HUES6 (cell line): ENCODE data around the gene PTPA.
"Not testable (repeated sequence)": the region's sequence is repeated elsewhere in the genome, so short reads cannot be mapped to it uniquely, and the experiment has no call there.

ENCODE experiments used
- H3K27ac ChIP-seq: 2 replicates; pipeline ENCODE4 v1.7.0; 2013; ENCODE audit warnings: low read depth, mild to moderate bottlenecking, low read length, inconsistent platforms
- H3K27me3 ChIP-seq: 2 replicates; pipeline ENCODE4 v1.6.1; 2013; ENCODE audit warnings: low read length; ENCODE audit not compliant: control insufficient read depth, insufficient read depth
- H3K36me3 ChIP-seq: 2 replicates; pipeline ENCODE4 v1.6.1; 2013; ENCODE audit warnings: low read length; ENCODE audit not compliant: control insufficient read depth, insufficient read depth
- H3K4me1 ChIP-seq: 2 replicates; pipeline ENCODE4 v1.6.1; 2013; ENCODE audit warnings: low read length; ENCODE audit not compliant: control insufficient read depth, insufficient read depth
- H3K4me3 ChIP-seq: 2 replicates; pipeline ENCODE4 v1.5.1; 2013; ENCODE audit warnings: low read depth, low read length
- H3K9ac ChIP-seq: one replicate; pipeline ENCODE4 v1.6.1; 2013; ENCODE audit warnings: mild to moderate bottlenecking, low read length
- H3K9me3 ChIP-seq: 2 replicates; pipeline ENCODE4 v1.6.1; 2013; ENCODE audit warnings: low read depth, low read length; ENCODE audit not compliant: control insufficient read depth, insufficient read depth

Gene PTPA

GRCh38 chr9:129163198-129163670 lies 52.0 kb downstream of the PTPA start:
- H3K4me1 ChIP-seq, result peaks cover 27% of the 10 kb centered on the region
- not testable (repeated sequence) for H3K27ac ChIP-seq, H3K27me3 ChIP-seq, H3K36me3 ChIP-seq, H3K4me3 ChIP-seq, H3K9ac ChIP-seq, H3K9me3 ChIP-seq

GRCh38 chr9:129163753-129164152 lies 52.5 kb downstream of the PTPA start:
- peaks cover 31% of the 10 kb centered on the region for H3K4me1 ChIP-seq
- H3K27me3 ChIP-seq, result no peaks in the 10 kb centered on the region
- no peak overlapping the region for H3K27ac ChIP-seq
- no peaks in the 10 kb centered on the region for H3K36me3 ChIP-seq
- H3K9me3 ChIP-seq, result no peaks in the 10 kb centered on the region
- H3K4me3 ChIP-seq, result no peak overlapping the region
- H3K9ac ChIP-seq, result no peak overlapping the region

- no peak overlapping the region for H3K9ac ChIP-seq
- H3K4me3 ChIP-seq, result no peak overlapping the region
- H3K27ac ChIP-seq, result no peak overlapping the region
- no peaks in the 10 kb centered on the region for H3K9me3 ChIP-seq
- H3K36me3 ChIP-seq, result no peaks in the 10 kb centered on the region
- peaks cover 31% of the 10 kb centered on the region for H3K4me1 ChIP-seq
- H3K27me3 ChIP-seq, result no peaks in the 10 kb centered on the region
These were observed 53.2 kb downstream of the PTPA start for GRCh38 chr9:129164246-129164930.

GRCh38 chr9:129165198-129165597 lies 54.0 kb downstream of the PTPA start:
- no peaks in the 10 kb centered on the region for H3K36me3 ChIP-seq
- no peak overlapping the region for H3K4me3 ChIP-seq
- H3K27ac ChIP-seq, result no peak overlapping the region

GRCh38 chr9:129166623-129167557 lies 55.7 kb downstream of the PTPA start:
- Histone ChIP-seq H3K27ac (no peak overlapping the region), H3K4me3 (peak overlapping the region; percentile 53), H3K9ac (no peak overlapping the region)

More at GRCh38 chr9:129165198-129165597, 54.0 kb downstream of the PTPA start:
- Histone ChIP-seq H3K27me3 (no peaks in the 10 kb centered on the region), H3K9ac (no peak overlapping the region), H3K9me3 (no peaks in the 10 kb centered on the region), H3K4me1 (peaks cover 31% of the 10 kb centered on the region)

GRCh38 chr9:129170229-129170628 lies 59.0 kb downstream of the PTPA start:
- H3K4me1 ChIP-seq, result peaks cover 32% of the 10 kb centered on the region
- H3K27ac ChIP-seq, result no peak overlapping the region
- H3K4me3 ChIP-seq, result no peak overlapping the region
- H3K9me3 ChIP-seq, result no peaks in the 10 kb centered on the region
- no peak overlapping the region for H3K9ac ChIP-seq
- H3K27me3 ChIP-seq, result peaks cover 25% of the 10 kb centered on the region
- H3K36me3 ChIP-seq, result no peaks in the 10 kb centered on the region

More at GRCh38 chr9:129166623-129167557, 55.7 kb downstream of the PTPA start:
- H3K27me3 ChIP-seq, result peaks cover 1% of the 10 kb centered on the region
- no peaks in the 10 kb centered on the region for H3K36me3 ChIP-seq
- peaks cover 31% of the 10 kb centered on the region for H3K4me1 ChIP-seq
- no peaks in the 10 kb centered on the region for H3K9me3 ChIP-seq

GRCh38 chr9:129171993-129172751 lies 61.0 kb downstream of the PTPA start:
- peaks cover 39% of the 10 kb centered on the region for H3K27me3 ChIP-seq
- H3K4me3 ChIP-seq, result no peak overlapping the region
- H3K36me3 ChIP-seq, result no peaks in the 10 kb centered on the region
- H3K4me1 ChIP-seq, result peaks cover 26% of the 10 kb centered on the region
- no peak overlapping the region for H3K27ac ChIP-seq
- H3K9ac ChIP-seq, result no peak overlapping the region
- H3K9me3 ChIP-seq, result no peaks in the 10 kb centered on the region

- no peak overlapping the region for H3K27ac ChIP-seq
- peaks cover 42% of the 10 kb centered on the region for H3K27me3 ChIP-seq
- H3K4me1 ChIP-seq, result peaks cover 20% of the 10 kb centered on the region
- H3K36me3 ChIP-seq, result no peaks in the 10 kb centered on the region
- H3K4me3 ChIP-seq, result no peak overlapping the region
- no peaks in the 10 kb centered on the region for H3K9me3 ChIP-seq
- no peak overlapping the region for H3K9ac ChIP-seq
These were observed 61.6 kb downstream of the PTPA start for GRCh38 chr9:129172816-129173215.

- Histone ChIP-seq H3K27ac (no peak overlapping the region), H3K27me3 (peaks cover 44% of the 10 kb centered on the region), H3K9me3 (no peaks in the 10 kb centered on the region), H3K4me1 (peaks cover 13% of the 10 kb centered on the region; the same call in 1 of the 2 replicates), H3K9ac (peak overlapping the region; percentile 30), H3K36me3 (no peaks in the 10 kb centered on the region), H3K4me3 (peak overlapping the region; percentile 54)
These were observed 62.3 kb downstream of the PTPA start for GRCh38 chr9:129173296-129174101.

GRCh38 chr9:129174102-129174723 lies 63.0 kb downstream of the PTPA start:
- peak overlapping the region; percentile 84 for H3K9ac ChIP-seq
- H3K9me3 ChIP-seq, result no peaks in the 10 kb centered on the region
- H3K36me3 ChIP-seq, result no peaks in the 10 kb centered on the region
- peak overlapping the region; percentile 79; the same call in 1 of the 2 replicates for H3K27ac ChIP-seq
- peaks cover 46% of the 10 kb centered on the region for H3K27me3 ChIP-seq
- peaks cover 13% of the 10 kb centered on the region; the same call in 1 of the 2 replicates for H3K4me1 ChIP-seq
- peak overlapping the region; percentile 54 for H3K4me3 ChIP-seq
